Activated CD8-positive, alpha-beta memory T cell treated with anti-CD3 and anti-CD28 coated beads for 24 hours (primary cell): ENCODE data around the gene ACSS3.

Experiments
- DNase-seq: peaks from one replicate; pipeline ENCODE4 v3.0.0-alpha.2; 2020

ACSS3 gene

DNA sequence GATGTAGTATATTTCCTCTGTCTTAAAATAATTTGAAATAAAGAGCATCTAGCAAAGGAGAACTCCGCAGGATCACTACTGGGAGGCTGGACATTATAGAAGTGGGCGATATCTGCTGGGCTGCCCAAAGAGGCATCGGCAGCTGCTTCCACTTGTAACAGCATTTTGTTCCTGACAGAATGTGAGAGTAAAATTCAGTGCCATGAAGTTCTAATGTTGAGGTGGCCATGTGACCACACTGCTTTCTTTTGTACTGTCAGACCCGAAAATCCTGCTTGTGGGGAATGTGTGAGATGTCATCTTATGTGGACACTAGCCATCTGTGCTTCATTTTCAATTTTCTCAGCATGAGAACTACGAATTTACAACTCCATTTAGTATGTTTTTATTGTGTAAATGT, 151.9 kb downstream of the ACSS3 start:
- no peak for DNase-seq

DNA sequence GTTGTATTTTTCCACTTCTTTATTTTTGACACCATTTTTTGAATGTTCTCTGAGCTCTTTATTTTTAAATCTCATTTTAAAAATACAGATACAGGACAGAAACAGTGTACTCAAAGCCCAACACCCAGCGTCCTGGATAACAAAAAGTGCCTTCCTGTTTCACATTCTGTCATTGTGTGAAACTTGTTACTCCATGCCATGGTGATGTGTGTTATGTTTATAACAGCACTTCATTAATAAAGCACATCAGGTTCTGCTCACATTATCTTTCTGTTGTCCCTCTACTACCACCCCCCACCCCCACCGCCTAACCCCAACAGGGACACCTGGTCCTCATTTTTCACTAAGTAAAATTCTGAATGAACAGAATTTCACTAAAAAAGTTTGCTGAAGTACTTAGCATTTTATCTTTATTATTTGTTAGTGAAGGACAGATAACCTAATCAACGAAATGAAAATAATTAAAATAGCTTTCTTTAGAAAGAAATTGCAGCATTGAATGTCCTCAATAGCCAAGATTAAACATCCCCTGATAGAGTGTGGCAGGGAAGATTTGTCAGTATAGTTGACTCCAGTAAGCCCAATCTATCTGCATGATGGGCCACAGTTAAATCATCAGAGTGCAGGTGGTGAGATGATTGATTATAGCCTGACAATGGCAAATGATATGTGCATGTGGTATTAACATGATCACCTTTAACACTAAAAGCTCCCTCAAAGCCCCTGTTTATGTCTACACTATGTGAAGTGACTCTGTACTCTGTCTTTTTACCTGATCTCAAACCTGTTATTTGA, 153.9 kb downstream of the ACSS3 start:
- no peak for DNase-seq

DNA sequence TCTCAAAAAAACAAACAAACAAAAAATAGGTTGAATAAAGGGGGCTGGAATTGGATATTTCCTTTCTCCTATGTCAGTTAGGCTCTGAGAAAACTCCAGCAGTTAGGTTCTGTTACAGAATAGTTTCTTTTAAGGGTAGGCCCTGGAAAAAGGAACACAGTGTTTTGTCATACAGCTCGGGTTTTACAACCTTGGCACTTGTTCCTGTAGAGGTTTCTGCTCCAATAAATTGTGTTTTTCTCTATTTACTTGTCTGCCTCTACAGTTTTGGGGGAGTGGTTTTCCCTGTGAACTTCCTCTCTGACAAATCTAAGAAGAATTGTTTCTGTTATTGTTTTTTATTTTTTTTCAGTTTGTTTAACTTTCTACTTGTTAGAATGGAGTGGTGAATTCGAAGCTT, 167.6 kb downstream of the ACSS3 start:
- no peak for DNase-seq

GRCh38 chr12:81245907-81246570, 168.2 kb downstream of the ACSS3 start:
- no peak for DNase-seq

DNA sequence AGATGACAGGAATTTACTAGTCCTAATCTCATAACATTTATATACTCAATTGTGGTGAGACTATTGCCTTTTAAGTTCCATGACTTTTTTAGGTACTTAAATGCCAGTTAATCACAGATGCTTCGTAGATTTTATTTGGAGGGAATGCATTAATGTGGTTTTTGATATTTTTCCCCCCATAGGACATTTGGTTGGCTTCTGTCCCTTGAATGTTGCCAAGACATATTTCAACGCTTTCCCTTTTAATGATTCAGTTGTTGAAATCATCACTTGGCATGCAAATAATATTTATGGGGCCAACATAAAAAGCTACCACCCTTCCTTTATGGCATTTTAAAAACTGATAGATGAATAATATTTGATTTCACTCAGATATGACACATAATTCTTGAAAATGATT, 172.1 kb downstream of the ACSS3 start:
- no peak for DNase-seq

DNA sequence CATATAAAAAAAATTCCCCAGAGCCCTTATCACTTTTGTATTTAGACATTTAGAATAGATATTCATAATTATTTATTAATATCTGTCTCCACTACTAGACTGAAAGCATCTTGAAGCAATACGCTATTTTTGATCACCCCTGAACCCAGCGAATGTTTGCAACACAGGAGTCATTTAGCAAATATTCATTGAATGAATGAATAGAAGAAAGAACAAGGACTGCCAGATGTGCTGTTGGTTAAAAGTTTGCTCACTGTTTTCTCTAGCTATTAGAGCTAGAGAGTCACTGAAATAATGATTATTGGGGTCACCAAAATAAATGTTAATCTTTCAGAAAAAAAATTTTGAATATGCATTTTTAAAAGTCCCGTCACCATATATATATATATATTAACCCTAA, 174.3 kb downstream of the ACSS3 start:
- no peak for DNase-seq

DNA sequence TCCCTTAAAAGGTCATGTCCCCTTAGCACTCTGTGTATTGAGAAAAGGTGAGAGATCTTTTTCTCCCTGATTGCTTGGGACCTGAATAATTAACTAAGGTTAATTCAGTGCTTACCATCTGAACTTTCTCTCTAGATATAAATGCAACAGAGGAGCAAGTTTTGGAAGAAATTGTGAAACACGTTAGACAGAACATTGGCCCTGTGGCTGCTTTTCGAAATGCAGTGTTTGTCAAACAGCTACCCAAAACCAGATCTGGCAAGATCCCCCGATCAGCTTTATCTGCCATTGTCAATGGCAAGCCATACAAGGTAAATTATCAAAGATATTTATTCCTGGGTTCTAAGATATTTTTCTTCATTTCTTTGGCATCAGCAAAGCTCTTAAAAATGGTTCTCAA, 175.5 kb downstream of the ACSS3 start:
- DNase-seq, result no peak

- no peak for DNase-seq
Measured at GRCh38 chr12:81255456-81255855, 177.6 kb downstream of the ACSS3 start.

GRCh38 chr12:81255947-81256346, 178.1 kb downstream of the ACSS3 start:
- DNase-seq, result no peak

GRCh38 chr12:81257947-81258551, 180.2 kb downstream of the ACSS3 start:
- no peak for DNase-seq

- no peak for DNase-seq
Measured at GRCh38 chr12:81259360-81259759, 181.5 kb downstream of the ACSS3 start.

DNA sequence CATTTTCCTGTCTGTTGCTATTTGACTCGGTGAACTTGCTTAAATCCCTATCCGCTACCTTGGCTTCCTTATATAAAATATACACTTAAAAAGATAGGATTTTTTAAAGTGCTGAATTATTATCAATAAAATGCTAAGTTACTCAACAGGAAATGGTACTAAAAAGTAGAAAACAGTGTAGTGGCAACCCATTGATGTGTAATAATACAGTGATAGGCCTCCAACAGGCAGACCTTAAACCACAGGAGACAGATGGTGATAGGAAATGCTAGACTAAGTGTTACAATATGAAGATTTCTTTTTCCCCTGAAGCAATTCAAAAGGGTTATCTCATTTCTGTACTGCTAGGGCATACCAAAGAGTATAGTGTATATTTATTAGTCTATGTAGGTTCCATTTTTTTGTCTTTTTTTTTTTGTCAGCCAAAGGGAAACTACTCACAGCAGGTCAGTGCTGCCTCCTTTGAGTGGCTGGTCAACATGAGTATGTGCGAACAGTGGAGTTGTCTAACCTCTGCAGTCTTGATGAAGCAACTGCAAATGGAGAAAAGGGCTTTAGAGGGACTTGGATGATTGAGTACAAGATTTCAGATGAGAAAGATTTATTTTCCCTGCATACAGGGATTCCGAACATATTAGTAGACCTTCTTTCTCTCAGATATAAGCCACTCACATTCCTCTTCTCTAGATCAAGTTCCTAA, 183.8 kb downstream of the ACSS3 start:
- no peak for DNase-seq

GRCh38 chr12:81263072-81263471, 185.2 kb downstream of the ACSS3 start:
- no peak for DNase-seq

DNA sequence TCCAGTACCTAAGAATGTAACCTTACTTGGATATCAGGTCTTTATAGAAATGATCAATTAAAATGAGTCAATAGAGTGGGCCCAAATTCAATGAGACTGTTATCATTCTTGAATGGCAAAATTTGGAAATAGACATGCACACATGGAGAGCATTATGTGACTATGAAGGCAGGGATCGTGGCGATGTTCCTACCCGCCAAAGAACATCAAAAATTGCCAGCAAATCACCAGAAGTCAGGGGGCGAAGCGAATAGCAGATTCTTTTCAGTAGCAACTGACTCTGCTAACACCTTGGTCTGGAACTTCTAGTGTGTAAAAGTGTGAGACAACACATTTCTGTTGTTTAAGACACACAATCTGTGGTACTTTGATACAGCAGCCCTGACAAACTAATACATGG, 192.5 kb downstream of the ACSS3 start:
- DNase-seq, result no peak

- no peak for DNase-seq
Measured at GRCh38 chr12:81274637-81275529, 197.0 kb downstream of the ACSS3 start.

GRCh38 chr12:81284137-81284536, 206.3 kb downstream of the ACSS3 start:
- DNase-seq, result no peak

GRCh38 chr12:81288651-81289050, 210.8 kb downstream of the ACSS3 start:
- DNase-seq, result no peak

- DNase-seq, result no peak
Measured at GRCh38 chr12:81294325-81295190, 216.7 kb downstream of the ACSS3 start.

DNA sequence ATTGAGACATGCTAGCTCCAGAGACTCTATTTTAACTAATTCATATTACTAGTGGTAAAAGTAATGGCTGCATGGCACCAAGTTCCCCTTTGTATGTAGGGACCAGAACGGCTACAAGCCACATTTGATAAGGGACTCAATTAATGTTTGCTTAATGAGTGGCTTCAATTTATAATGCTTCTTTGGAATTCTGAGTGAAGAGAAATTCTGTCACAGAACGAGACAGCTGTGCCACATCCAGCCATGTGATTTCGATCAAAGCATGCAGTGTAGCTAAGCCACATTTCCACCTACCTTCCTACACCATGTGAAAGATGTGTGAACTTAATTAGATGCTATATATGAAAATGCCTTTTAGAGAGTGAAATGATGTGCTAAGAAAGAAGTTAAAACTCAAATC, 217.4 kb downstream of the ACSS3 start:
- no peak for DNase-seq

DNA sequence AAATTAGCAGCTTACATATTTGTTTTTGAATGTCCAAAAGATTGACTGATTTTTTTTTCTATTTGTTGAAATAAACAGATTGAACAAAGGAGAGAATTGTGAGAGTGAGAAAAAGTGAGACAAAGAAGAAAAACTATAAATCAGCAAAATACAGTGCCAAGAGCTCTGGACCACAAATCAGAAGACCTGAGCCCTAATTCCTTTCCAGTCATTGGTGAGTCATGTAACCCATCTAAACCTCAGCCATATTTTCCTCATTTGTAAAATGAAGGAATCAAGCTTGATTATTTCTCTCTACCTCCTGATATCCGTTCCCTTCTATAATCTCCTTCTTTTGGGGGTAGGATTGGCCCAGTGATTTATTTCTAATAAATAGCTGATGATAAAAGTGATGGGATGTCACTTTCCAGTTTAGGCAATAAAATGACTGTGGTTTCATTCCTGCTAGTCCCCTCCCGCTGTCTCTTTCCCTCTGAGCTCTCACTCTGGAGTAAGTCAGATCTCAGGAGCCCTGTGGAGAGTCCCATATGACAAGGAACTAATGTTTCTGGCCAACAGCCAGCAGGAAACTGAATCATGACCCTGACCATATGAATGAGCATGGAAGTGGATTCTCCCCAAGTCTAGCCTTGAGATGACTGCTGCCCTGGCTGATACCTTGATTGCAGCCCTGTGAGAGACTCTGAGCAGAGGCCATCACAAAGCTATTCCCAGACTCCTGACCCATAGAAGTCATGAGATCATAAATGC, 218.9 kb downstream of the ACSS3 start:
- DNase-seq, result no peak

DNA sequence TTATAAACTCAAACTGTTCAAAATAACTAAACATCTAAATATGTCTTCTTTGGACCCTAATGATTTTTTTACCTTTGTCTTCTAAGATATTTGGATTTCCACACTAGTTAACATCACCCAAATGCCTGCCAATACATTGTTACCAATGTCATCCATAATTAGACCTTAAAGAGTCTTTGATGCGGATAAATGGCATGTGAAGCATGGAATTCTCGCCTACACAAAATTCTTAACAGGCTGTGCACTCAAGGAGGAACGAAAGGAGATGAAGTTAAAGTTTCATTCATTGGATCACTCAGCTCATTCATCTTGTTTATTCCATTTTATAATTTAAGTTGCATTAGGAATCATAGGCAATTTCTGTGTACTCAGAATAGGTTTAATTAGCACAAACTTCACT, 219.7 kb downstream of the ACSS3 start:
- DNase-seq, result no peak
